ENCODE data around the gene CCDC78.

DNA sequence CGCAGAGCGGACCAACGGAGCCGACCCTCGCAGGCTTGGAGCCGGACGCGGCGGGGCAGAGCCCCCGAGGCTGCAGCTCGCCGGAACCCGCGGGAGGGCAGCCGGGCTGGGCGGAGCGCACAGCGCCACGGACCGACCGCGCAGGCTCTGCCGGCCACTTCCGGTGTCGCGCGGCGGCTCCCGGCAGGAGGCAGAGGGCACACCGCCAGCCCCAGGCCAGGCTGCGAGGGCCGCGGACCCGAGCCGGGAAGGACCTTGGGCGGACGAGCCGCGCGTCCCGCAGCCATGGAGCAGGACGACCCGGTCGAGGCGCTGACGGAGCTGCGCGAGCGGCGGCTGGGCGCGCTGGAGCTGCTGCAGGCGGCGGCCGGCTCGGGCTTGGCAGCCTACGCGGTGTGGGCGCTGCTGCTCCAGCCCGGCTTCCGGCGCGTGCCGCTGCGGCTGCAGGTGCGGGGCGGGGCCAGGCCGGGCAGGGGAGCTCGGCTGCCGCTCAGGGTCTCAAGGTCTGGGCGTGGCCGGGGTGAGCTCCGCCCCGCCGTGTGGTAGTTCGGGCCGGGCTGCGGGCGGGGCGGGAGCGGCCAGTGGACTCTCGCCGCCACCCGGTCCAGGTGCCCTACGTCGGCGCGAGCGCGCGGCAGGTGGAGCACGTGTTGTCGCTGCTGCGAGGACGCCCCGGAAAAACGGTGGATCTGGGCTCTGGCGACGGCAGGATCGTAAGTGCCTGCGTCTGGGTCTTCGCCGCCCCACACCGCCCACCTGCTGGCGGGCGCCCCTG lies 5.1 kb downstream of the CCDC78 start, which contains the start of gene ANTKMT:
- TF ChIP-seq, protein P1, sequence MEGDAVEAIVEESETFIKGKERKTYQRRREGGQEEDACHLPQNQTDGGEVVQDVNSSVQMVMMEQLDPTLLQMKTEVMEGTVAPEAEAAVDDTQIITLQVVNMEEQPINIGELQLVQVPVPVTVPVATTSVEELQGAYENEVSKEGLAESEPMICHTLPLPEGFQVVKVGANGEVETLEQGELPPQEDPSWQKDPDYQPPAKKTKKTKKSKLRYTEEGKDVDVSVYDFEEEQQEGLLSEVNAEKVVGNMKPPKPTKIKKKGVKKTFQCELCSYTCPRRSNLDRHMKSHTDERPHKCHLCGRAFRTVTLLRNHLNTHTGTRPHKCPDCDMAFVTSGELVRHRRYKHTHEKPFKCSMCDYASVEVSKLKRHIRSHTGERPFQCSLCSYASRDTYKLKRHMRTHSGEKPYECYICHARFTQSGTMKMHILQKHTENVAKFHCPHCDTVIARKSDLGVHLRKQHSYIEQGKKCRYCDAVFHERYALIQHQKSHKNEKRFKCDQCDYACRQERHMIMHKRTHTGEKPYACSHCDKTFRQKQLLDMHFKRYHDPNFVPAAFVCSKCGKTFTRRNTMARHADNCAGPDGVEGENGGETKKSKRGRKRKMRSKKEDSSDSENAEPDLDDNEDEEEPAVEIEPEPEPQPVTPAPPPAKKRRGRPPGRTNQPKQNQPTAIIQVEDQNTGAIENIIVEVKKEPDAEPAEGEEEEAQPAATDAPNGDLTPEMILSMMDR (IDR thresholded peaks at IDR 0.05; ENCODE audit: poor library complexity, severe bottlenecking) = no peak
- TF ChIP-seq EP300 (conservative IDR thresholded peaks at IDR 0.05; ENCODE audit: poor library complexity, severe bottlenecking) (peak; percentile 30), TAF1 (IDR thresholded peaks at IDR 0.05; ENCODE audit: low read depth) (no peak), POLR2AphosphoS5 (IDR thresholded peaks at IDR 0.05) (peak; percentile 65), EZH2 (IDR thresholded peaks at IDR 0.05; ENCODE audit: borderline replicate concordance, insufficient read depth, low read length, poor library complexity, severe bottlenecking) (no peak), RAD21 (conservative IDR thresholded peaks at IDR 0.05) (no peak), SMC3 (conservative IDR thresholded peaks at IDR 0.05; ENCODE audit: poor library complexity) (no peak), MXI1 (conservative IDR thresholded peaks at IDR 0.05; ENCODE audit: poor library complexity, severe bottlenecking) (peak; percentile 90)

Data from neural cell (in vitro differentiated cells).